Thoracic aorta (tissue), 2 donors: ENCODE measurements around the gene RBM18. TPM values are rescaled to one million over a fixed set of nuclear protein-coding genes. Genes with fewer than 3 reads are reported as not detected.

Experiments used
- ATAC-seq: fragments of 150-250 bp; one replicate; pipeline ENCODE4 v1.8.0; 2017; ENCODE audit warnings: low read depth; ENCODE audit not compliant: insufficient number of reproducible peaks, low FRiP score
- DNase-seq: peaks from one replicate; pipeline ENCODE4 v3.0.0-alpha.2; 2020; ENCODE audit warnings: low spot score
- H3K27ac ChIP-seq, 2 donors: fragments of 200-600 bp; sonication (generic); 1 replicate in 1 of 2; 2 replicates in 1 of 2; pipeline ENCODE4 v1.5.1; 2016; ENCODE audit warnings: mild to moderate bottlenecking in 2 of 2, moderate library complexity in 2 of 2
- H3K27me3 ChIP-seq: fragments of 200-600 bp; sonication (generic); replicated peaks from 2 replicates; pipeline ENCODE4 v1.6.0; 2016; ENCODE audit warnings: mild to moderate bottlenecking; ENCODE audit not compliant: insufficient read depth
- H3K36me3 ChIP-seq: fragments of 200-600 bp; sonication (generic); one replicate; pipeline ENCODE4 v1.5.1; 2016
- H3K4me1 ChIP-seq, 2 donors: fragments of 200-600 bp; sonication (generic); 1 replicate in 1 of 2; 2 replicates in 1 of 2; pipeline versions ENCODE4 v1.5.1 to v1.6.0; 2016; ENCODE audit warnings: low read depth in 2 of 2, mild to moderate bottlenecking in 1 of 2; ENCODE audit not compliant: control insufficient read depth in 1 of 2
- H3K4me3 ChIP-seq: fragments of 200-600 bp; sonication (generic); 2 replicates; pipeline ENCODE4 v1.5.1; 2016; ENCODE audit warnings: mild to moderate bottlenecking
- H3K9me3 ChIP-seq: fragments of 200-600 bp; sonication (generic); 2 replicates; pipeline ENCODE4 v1.5.1; 2016
- CTCF ChIP-seq: fragments of 200-600 bp; sonication (generic); IDR thresholded peaks from one replicate; pipeline ENCODE4 v1.5.1; 2019; ENCODE audit warnings: antibody characterized with exemption
- total RNA-seq, 2 donors: library from RNA; depleted of rRNA; stranded (reverse); fragments of >200 nt; gene quantifications; one replicate each; pipeline versions ENCODE4 v1.1.0 to v1.2.3, GENCODE V29; 2016

The RBM18 gene
- total RNA-seq, 2 donors from 2014 or later = 7.3 to 10.5 TPM

GRCh38 chr9:122218935-122219855 lies 45.4 kb downstream of the RBM18 start:
- Histone ChIP-seq H3K27ac (peak overlapping the region in 1 of 2 donors; percentile 18), H3K9me3 (no peaks in the 10 kb centered on the region), H3K4me1 (peaks cover 15 to 39% of the 10 kb centered on the region in 2 donors), H3K4me3 (peak overlapping the region; percentile 55), H3K27me3 (peaks cover 34% of the 10 kb centered on the region), H3K36me3 (no peaks in the 10 kb centered on the region)
- no peak for TF ChIP-seq CTCF
- no peak for ATAC-seq
- no peak for DNase-seq

- H3K27ac ChIP-seq = no peak overlapping the region
- peaks cover 19 to 48% of the 10 kb centered on the region in 2 donors for H3K4me1 ChIP-seq
- peak overlapping the region; percentile 55 for H3K4me3 ChIP-seq
- H3K27me3 ChIP-seq = peaks cover 34% of the 10 kb centered on the region
- H3K9me3 ChIP-seq = no peaks in the 10 kb centered on the region
- ATAC-seq = no peak
- no peak for TF ChIP-seq CTCF
- H3K36me3 ChIP-seq = no peaks in the 10 kb centered on the region
- no peak for DNase-seq
These were observed 46.3 kb downstream of the RBM18 start for GRCh38 chr9:122218071-122218934.

GRCh38 chr9:122217640-122218039 lies 47.0 kb downstream of the RBM18 start:
- Histone ChIP-seq H3K27me3 (peaks cover 34% of the 10 kb centered on the region), H3K4me3 (no peak overlapping the region), H3K27ac (no peak overlapping the region), H3K36me3 (no peaks in the 10 kb centered on the region), H3K4me1 (peaks cover 19 to 49% of the 10 kb centered on the region in 2 donors), H3K9me3 (no peaks in the 10 kb centered on the region)
- DNase-seq (no peak), ATAC-seq (no peak)
- TF ChIP-seq CTCF = no peak

GRCh38 chr9:122216798-122217418 lies 47.7 kb downstream of the RBM18 start:
- ATAC-seq (no peak), DNase-seq (no peak)
- peaks cover 19 to 49% of the 10 kb centered on the region in 2 donors for H3K4me1 ChIP-seq
- H3K9me3 ChIP-seq = no peaks in the 10 kb centered on the region
- no peak overlapping the region for H3K27ac ChIP-seq
- H3K4me3 ChIP-seq = no peak overlapping the region
- no peak for TF ChIP-seq CTCF
- no peaks in the 10 kb centered on the region for H3K36me3 ChIP-seq
- peaks cover 34% of the 10 kb centered on the region for H3K27me3 ChIP-seq
